OCI-LY1 (cell line): ENCODE measurements around the gene SDK1.

Source experiments
- H2AFZ ChIP-seq: fragments of 200-600 bp; sonication (generic), shearing (Covaris generic); 2 replicates; pipeline ENCODE4 v1.6.0; 2014; ENCODE audit warnings: antibody characterized with exemption, mild to moderate bottlenecking, low read length
- H3F3A ChIP-seq: fragments of 200-600 bp; sonication (generic), shearing (Covaris generic); 2 replicates; pipeline ENCODE4 v1.6.0; 2014; ENCODE audit warnings: mild to moderate bottlenecking, antibody characterized with exemption, low read length, moderate library complexity; ENCODE audit not compliant: insufficient read depth
- H3K27ac ChIP-seq: fragments of 200-600 bp; sonication (generic); 2 replicates; pipeline ENCODE4 v1.5.1; 2014; ENCODE audit warnings: low read length, mixed run types, mild to moderate bottlenecking, low read depth; ENCODE audit not compliant: poor library complexity, severe bottlenecking
- H3K27me3 ChIP-seq: fragments of 200-600 bp; sonication (generic); 2 replicates; pipeline ENCODE4 v1.6.0; 2014; ENCODE audit warnings: antibody characterized with exemption, mild to moderate bottlenecking, low read length, moderate library complexity; ENCODE audit not compliant: insufficient read depth
- H3K36me3 ChIP-seq: fragments of 200-600 bp; sonication (generic); 2 replicates; pipeline ENCODE4 v1.6.1; 2014; ENCODE audit warnings: mild to moderate bottlenecking, antibody characterized with exemption, low read length, moderate library complexity, mixed read lengths; ENCODE audit not compliant: insufficient read depth
- H3K4me1 ChIP-seq: fragments of 200-600 bp; sonication (generic); 2 replicates; pipeline ENCODE4 v1.5.1; 2014; ENCODE audit warnings: mild to moderate bottlenecking, low read length, moderate library complexity; ENCODE audit not compliant: insufficient read depth, severe bottlenecking
- H3K4me2 ChIP-seq: fragments of 200-600 bp; sonication (generic), shearing (Covaris generic); 2 replicates; pipeline ENCODE4 v1.6.1; 2014; ENCODE audit warnings: low read length
- H3K4me3 ChIP-seq: fragments of 200-600 bp; sonication (generic); 2 replicates; pipeline ENCODE4 v1.5.1; 2014; ENCODE audit warnings: low read length, low read depth, mild to moderate bottlenecking, mixed read lengths; ENCODE audit not compliant: poor library complexity, severe bottlenecking
- H3K79me2 ChIP-seq: fragments of 200-600 bp; shearing (Covaris generic); 2 replicates; pipeline ENCODE4 v1.6.1; 2016; ENCODE audit warnings: mixed run types, low read length, mixed read lengths; ENCODE audit not compliant: insufficient read depth
- H3K9ac ChIP-seq: fragments of 200-600 bp; sonication (generic), shearing (Covaris generic); 2 replicates; pipeline ENCODE4 v1.6.1; 2014; ENCODE audit warnings: mild to moderate bottlenecking, low read length, mixed read lengths
- H3K9me2 ChIP-seq: fragments of 200-600 bp; sonication (generic), shearing (Covaris generic); 2 replicates; pipeline ENCODE4 v1.6.1; 2014; ENCODE audit warnings: low read depth, mild to moderate bottlenecking, low read length, mixed read lengths
- H3K9me3 ChIP-seq: fragments of 200-600 bp; shearing (Covaris generic); 2 replicates; pipeline ENCODE4 v1.6.1; 2014; ENCODE audit warnings: low read length, mixed read lengths
- H4K20me1 ChIP-seq: fragments of 200-600 bp; sonication (generic), shearing (Covaris generic); 2 replicates; pipeline ENCODE4 v1.6.0; 2016; ENCODE audit warnings: mild to moderate bottlenecking, low read length; ENCODE audit not compliant: insufficient read depth
- EZH2 ChIP-seq: fragments of 200-600 bp; sonication (generic), shearing (Covaris generic); IDR thresholded peaks from 2 replicates; pipeline ENCODE4 v1.8.0; 2017; ENCODE audit warnings: borderline replicate concordance, mixed run types, mild to moderate bottlenecking, antibody characterized with exemption, low read length, moderate library complexity, mixed read lengths
- TF ChIP-seq, protein P1 (sequence below): fragments of 200-600 bp; sonication (generic), shearing (Covaris generic); IDR thresholded peaks from 2 replicates; pipeline ENCODE4 v1.5.1; 2017; ENCODE audit warnings: mild to moderate bottlenecking, antibody characterized with exemption, low read length, moderate library complexity, mixed read lengths

Gene SDK1

DNA sequence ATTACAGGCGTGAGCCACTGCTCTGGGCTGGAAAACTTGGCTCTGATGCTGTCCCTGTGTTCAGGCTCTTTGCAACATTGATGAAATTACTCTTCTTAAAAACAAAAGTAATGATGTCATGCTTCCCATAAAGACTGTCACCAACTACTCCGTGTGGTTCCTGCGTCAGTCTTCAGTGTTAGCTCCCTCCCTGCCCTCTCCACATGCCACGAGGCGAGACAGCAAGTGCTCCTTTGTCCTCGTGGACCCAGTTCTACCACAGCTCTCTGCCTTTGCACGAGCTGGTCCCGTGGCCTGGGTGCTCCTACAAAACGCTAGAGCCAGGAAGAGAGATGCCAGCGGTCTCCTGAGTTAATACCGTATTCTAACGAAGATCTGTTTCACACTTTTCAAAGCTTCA, 194.5 kb downstream of the SDK1 start:
- Histone ChIP-seq H3K27ac (no peak overlapping the region), H3K27me3 (no peaks in the 10 kb centered on the region), H3K4me2 (no peak overlapping the region), H3K9ac (no peak overlapping the region), H3F3A (no peaks in the 10 kb centered on the region), H3K4me1 (no peaks in the 10 kb centered on the region), H4K20me1 (no peaks in the 10 kb centered on the region), H2AFZ (no peak overlapping the region), H3K36me3 (no peaks in the 10 kb centered on the region; the same call in 1 of the 2 replicates), H3K4me3 (no peak overlapping the region), H3K9me3 (no peaks in the 10 kb centered on the region), H3K79me2 (no peaks in the 10 kb centered on the region), H3K9me2 (no peaks in the 10 kb centered on the region)
- TF ChIP-seq, protein P1, sequence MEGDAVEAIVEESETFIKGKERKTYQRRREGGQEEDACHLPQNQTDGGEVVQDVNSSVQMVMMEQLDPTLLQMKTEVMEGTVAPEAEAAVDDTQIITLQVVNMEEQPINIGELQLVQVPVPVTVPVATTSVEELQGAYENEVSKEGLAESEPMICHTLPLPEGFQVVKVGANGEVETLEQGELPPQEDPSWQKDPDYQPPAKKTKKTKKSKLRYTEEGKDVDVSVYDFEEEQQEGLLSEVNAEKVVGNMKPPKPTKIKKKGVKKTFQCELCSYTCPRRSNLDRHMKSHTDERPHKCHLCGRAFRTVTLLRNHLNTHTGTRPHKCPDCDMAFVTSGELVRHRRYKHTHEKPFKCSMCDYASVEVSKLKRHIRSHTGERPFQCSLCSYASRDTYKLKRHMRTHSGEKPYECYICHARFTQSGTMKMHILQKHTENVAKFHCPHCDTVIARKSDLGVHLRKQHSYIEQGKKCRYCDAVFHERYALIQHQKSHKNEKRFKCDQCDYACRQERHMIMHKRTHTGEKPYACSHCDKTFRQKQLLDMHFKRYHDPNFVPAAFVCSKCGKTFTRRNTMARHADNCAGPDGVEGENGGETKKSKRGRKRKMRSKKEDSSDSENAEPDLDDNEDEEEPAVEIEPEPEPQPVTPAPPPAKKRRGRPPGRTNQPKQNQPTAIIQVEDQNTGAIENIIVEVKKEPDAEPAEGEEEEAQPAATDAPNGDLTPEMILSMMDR: no peak
- TF ChIP-seq EZH2: no peak

DNA sequence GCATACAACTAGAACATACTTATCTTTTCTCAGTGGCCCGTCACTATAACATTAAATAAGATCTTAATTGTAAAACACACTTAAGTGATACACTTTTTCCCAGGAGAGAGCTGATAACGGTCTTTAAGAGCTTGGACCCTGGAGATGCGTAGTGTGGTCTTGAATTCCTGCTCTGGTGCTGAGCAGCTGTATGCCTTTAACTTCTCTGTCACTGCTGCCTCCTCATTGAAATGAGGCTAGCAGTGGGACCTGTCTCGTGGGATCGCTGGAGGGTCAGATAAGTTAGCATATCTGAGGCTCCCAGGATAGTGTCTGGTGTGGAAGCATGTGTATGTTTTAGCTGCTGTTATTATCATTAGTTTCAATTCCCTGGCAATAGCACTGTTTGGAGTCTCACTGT, 194.9 kb downstream of the SDK1 start:
- Histone ChIP-seq H4K20me1 (no peaks in the 10 kb centered on the region), H3K4me1 (no peaks in the 10 kb centered on the region), H3K27me3 (no peaks in the 10 kb centered on the region)

DNA sequence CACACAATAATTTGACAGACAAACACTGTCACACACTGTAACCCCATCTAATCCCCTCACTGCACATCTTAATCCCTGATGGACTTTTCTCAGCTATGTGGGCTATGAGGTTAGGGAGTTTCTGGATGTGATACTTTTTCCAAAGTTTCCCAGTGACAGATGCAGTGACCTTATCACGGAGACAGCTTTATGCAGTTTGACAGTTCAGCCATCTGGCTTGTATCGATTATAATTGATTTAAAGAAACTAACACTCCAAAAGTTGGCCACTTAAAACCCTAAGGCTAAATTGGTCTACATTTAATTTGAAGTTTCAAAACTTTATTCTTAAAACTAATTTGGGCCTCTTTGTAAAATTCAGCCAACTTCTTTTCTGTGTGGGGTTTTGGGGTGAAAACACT, 196.7 kb downstream of the SDK1 start:
- TF ChIP-seq, protein P1: no peak
- TF ChIP-seq EZH2: no peak
- Histone ChIP-seq H3K27me3 (no peaks in the 10 kb centered on the region), H3K9ac (no peak overlapping the region), H2AFZ (no peak overlapping the region), H3K4me1 (no peaks in the 10 kb centered on the region), H3F3A (no peaks in the 10 kb centered on the region), H3K9me3 (no peaks in the 10 kb centered on the region), H3K27ac (no peak overlapping the region), H3K4me3 (no peak overlapping the region), H3K4me2 (no peak overlapping the region), H3K79me2 (0 out of 2 replicates have a peak, but pooled peaks cover 7% of the 10 kb centered on the region), H4K20me1 (no peaks in the 10 kb centered on the region), H3K36me3 (no peaks in the 10 kb centered on the region; the same call in 1 of the 2 replicates), H3K9me2 (no peaks in the 10 kb centered on the region)

More for the DNA sequence above, 194.9 kb downstream of the SDK1 start:
- H3K79me2 ChIP-seq: 0 out of 2 replicates have a peak, but pooled peaks cover 4% of the 10 kb centered on the region
- no peak overlapping the region for H3K9ac ChIP-seq
- H3K9me2 ChIP-seq: no peaks in the 10 kb centered on the region
- no peaks in the 10 kb centered on the region for H3F3A ChIP-seq
- H3K4me2 ChIP-seq: no peak overlapping the region
- no peak overlapping the region for H3K4me3 ChIP-seq
- no peak overlapping the region for H3K27ac ChIP-seq
- H2AFZ ChIP-seq: no peak overlapping the region
- no peak for TF ChIP-seq EZH2
- no peaks in the 10 kb centered on the region for H3K9me3 ChIP-seq
- no peaks in the 10 kb centered on the region; the same call in 1 of the 2 replicates for H3K36me3 ChIP-seq

DNA sequence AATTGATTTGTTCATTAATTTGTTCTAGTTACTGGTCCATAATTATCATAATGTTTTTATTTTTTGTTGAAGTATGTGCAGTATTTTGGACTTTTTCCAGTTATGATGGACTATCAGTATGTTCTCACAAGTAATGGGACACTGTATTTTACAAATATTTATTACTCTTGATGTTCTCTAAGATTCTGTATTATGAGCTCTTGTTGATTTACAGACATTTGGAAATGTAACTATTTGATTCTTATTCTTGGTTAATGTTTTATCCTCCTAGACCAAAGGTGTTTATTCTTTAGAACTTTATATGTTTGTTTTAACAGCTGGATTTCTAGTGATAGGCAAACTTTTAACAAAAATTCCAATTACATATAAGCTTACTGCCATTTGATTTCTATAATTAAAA, 200.6 kb downstream of the SDK1 start:
- Histone ChIP-seq H2AFZ (no peak overlapping the region), H3K9me3 (peaks cover 13% of the 10 kb centered on the region; the same call in 1 of the 2 replicates), H3K9ac (no peak overlapping the region), H3K27ac (no peak overlapping the region), H3K27me3 (no peaks in the 10 kb centered on the region), H3K4me3 (no peak overlapping the region), H3K9me2 (no peaks in the 10 kb centered on the region), H4K20me1 (no peaks in the 10 kb centered on the region), H3K4me2 (no peak overlapping the region), H3K79me2 (peaks cover 12% of the 10 kb centered on the region; the same call in 1 of the 2 replicates), H3K4me1 (no peaks in the 10 kb centered on the region), H3K36me3 (peaks cover 11% of the 10 kb centered on the region), H3F3A (no peaks in the 10 kb centered on the region)
- TF ChIP-seq EZH2: no peak
- TF ChIP-seq, protein P1: no peak
